HEK293 (cell line): ENCODE results near the gene TRIM40.

ENCODE experiments used
- BCL6B ChIP-seq: fragments of 450-650 bp; formaldehyde crosslinking; IDR thresholded peaks from 2 replicates; pipeline ENCODE4 v1.5.1; 2017; ENCODE audit warnings: missing biosample characterization, missing genetic modification characterization
- IKZF3 ChIP-seq: fragments of 450-650 bp; IDR thresholded peaks from 2 replicates; pipeline ENCODE4 v1.5.0; 2018; ENCODE audit warnings: missing biosample characterization, mild to moderate bottlenecking, missing genetic modification characterization, moderate library complexity
- KLF9 ChIP-seq: fragments of 450-650 bp; formaldehyde crosslinking; IDR thresholded peaks from 2 replicates; pipeline ENCODE4 v1.5.1; 2016; ENCODE audit warnings: missing biosample characterization, missing genetic modification characterization, low read depth
- OSR2 ChIP-seq: fragments of 450-650 bp; formaldehyde crosslinking; IDR thresholded peaks from 2 replicates; pipeline ENCODE4 v1.5.1; 2016; ENCODE audit warnings: missing biosample characterization, missing genetic modification characterization
- OVOL3 ChIP-seq: fragments of 450-650 bp; formaldehyde crosslinking; IDR thresholded peaks from 2 replicates; pipeline ENCODE4 v1.5.1; 2016; ENCODE audit warnings: missing biosample characterization, missing genetic modification characterization
- PRDM10 ChIP-seq: fragments of 450-650 bp; formaldehyde crosslinking; IDR thresholded peaks from 2 replicates; pipeline ENCODE4 v1.5.1; 2016; ENCODE audit warnings: missing biosample characterization, missing genetic modification characterization
- ZBTB21 ChIP-seq: fragments of 450-650 bp; formaldehyde crosslinking; IDR thresholded peaks from 2 replicates; pipeline ENCODE4 v1.5.1; 2017; ENCODE audit warnings: missing biosample characterization, missing genetic modification characterization
- ZBTB44 ChIP-seq: fragments of 450-650 bp; IDR thresholded peaks from 2 replicates; pipeline ENCODE4 v1.5.1; 2018; ENCODE audit warnings: missing biosample characterization, mild to moderate bottlenecking, missing genetic modification characterization
- ZNF132 ChIP-seq: fragments of 450-650 bp; formaldehyde crosslinking; IDR thresholded peaks from 2 replicates; pipeline ENCODE4 v1.5.1; 2017; ENCODE audit warnings: missing biosample characterization, missing genetic modification characterization, borderline replicate concordance
- ZNF138 ChIP-seq: fragments of 450-650 bp; formaldehyde crosslinking; IDR thresholded peaks from 2 replicates; pipeline ENCODE4 v1.5.1; 2016; ENCODE audit warnings: missing biosample characterization, missing genetic modification characterization, borderline replicate concordance
- ZNF174 ChIP-seq: fragments of 450-650 bp; formaldehyde crosslinking; IDR thresholded peaks from 2 replicates; pipeline ENCODE4 v1.5.0; 2017; ENCODE audit warnings: missing biosample characterization, mild to moderate bottlenecking, missing genetic modification characterization
- ZNF211 ChIP-seq: fragments of 450-650 bp; formaldehyde crosslinking; IDR thresholded peaks from 2 replicates; pipeline ENCODE4 v1.5.1; 2016; ENCODE audit warnings: low read depth, missing biosample characterization, missing genetic modification characterization
- ZNF23 ChIP-seq: fragments of 450-650 bp; formaldehyde crosslinking; IDR thresholded peaks from 2 replicates; pipeline ENCODE4 v1.5.1; 2016; ENCODE audit warnings: missing biosample characterization, missing genetic modification characterization, borderline replicate concordance
- ZNF24 ChIP-seq: fragments of 450-650 bp; formaldehyde crosslinking; IDR thresholded peaks from 2 replicates; pipeline ENCODE4 v1.5.1; 2016; ENCODE audit warnings: missing biosample characterization, missing genetic modification characterization
- ZNF391 ChIP-seq: fragments of 450-650 bp; formaldehyde crosslinking; IDR thresholded peaks from 2 replicates; pipeline ENCODE4 v1.5.1; 2016; ENCODE audit warnings: low read depth, missing biosample characterization, missing genetic modification characterization, borderline replicate concordance
- ZNF404 ChIP-seq: fragments of 450-650 bp; formaldehyde crosslinking; IDR thresholded peaks from 2 replicates; pipeline ENCODE4 v1.5.1; 2017; ENCODE audit warnings: missing biosample characterization, missing genetic modification characterization
- ZNF423 ChIP-seq: fragments of 450-650 bp; formaldehyde crosslinking; IDR thresholded peaks from 2 replicates; pipeline ENCODE4 v1.5.1; 2016; ENCODE audit warnings: missing biosample characterization, missing genetic modification characterization
- ZNF560 ChIP-seq: fragments of 450-650 bp; formaldehyde crosslinking; IDR thresholded peaks from 2 replicates; pipeline ENCODE4 v1.5.1; 2017; ENCODE audit warnings: missing biosample characterization, missing genetic modification characterization, borderline replicate concordance
- ZNF580 ChIP-seq: fragments of 450-650 bp; formaldehyde crosslinking; IDR thresholded peaks from 2 replicates; pipeline ENCODE4 v1.5.1; 2016; ENCODE audit warnings: missing biosample characterization, missing genetic modification characterization
- ZNF629 ChIP-seq: fragments of 450-650 bp; formaldehyde crosslinking; IDR thresholded peaks from 2 replicates; pipeline ENCODE4 v1.5.1; 2017; ENCODE audit warnings: missing biosample characterization, missing genetic modification characterization
- ZNF692 ChIP-seq: fragments of 450-650 bp; formaldehyde crosslinking; IDR thresholded peaks from 2 replicates; pipeline ENCODE4 v1.5.1; 2016; ENCODE audit warnings: missing biosample characterization, missing genetic modification characterization
- ZNF707 ChIP-seq: fragments of 450-650 bp; formaldehyde crosslinking; IDR thresholded peaks from 2 replicates; pipeline ENCODE4 v1.5.1; 2016; ENCODE audit warnings: missing biosample characterization, missing genetic modification characterization
- ZNF843 ChIP-seq: fragments of 450-650 bp; formaldehyde crosslinking; IDR thresholded peaks from 2 replicates; pipeline ENCODE4 v1.5.1; 2016; ENCODE audit warnings: missing biosample characterization, missing genetic modification characterization
- TF ChIP-seq, protein P1 (sequence below): fragments of 450-650 bp; formaldehyde crosslinking; IDR thresholded peaks from 2 replicates; pipeline ENCODE4 v1.5.1; 2016; ENCODE audit warnings: missing biosample characterization, missing genetic modification characterization
- TF ChIP-seq, protein P2 (sequence below): fragments of 450-650 bp; formaldehyde crosslinking; IDR thresholded peaks from 2 replicates; pipeline ENCODE4 v1.5.1; 2017; ENCODE audit warnings: missing biosample characterization, missing genetic modification characterization
- TF ChIP-seq, protein P3 (sequence below): fragments of 450-650 bp; IDR thresholded peaks from 2 replicates; pipeline ENCODE4 v1.5.1; 2018; ENCODE audit warnings: missing biosample characterization, missing genetic modification characterization

TRIM40 gene

DNA sequence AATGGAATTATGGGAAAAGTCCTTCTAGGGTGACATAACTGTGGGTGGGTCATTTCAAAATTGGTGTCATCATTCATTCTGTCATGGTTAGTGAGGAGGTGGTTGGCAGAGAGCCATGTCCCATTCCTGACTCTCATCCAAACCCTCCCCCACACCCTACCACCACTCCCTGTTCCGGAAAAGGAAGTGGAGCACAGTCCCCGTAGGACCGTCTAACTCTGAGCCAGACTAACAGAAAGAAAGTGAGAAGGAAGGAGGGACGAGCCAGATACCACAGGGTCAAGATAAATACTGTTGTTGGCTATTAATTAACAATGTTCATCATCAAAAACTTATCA lies 20.3 kb downstream of the TRIM40 start (continued):
- TF ChIP-seq ZNF391 (tag by site-specific recombination), result no peak
- TF ChIP-seq ZBTB21 (tag by site-specific recombination), result peak; percentile 77
- no peak for TF ChIP-seq ZNF132 (tag by site-specific recombination)
- TF ChIP-seq ZNF174 (tag by site-specific recombination), result no peak
- TF ChIP-seq ZBTB44 (tag by site-specific recombination), result peak; percentile 65; the same call in 1 of the 2 replicates
- no peak for TF ChIP-seq ZNF404 (tag by site-specific recombination)
- no peak for TF ChIP-seq ZNF211
- TF ChIP-seq OSR2 (tag by site-specific recombination), result peak; percentile 21; the same call in 1 of the 2 replicates
- TF ChIP-seq, protein P1, sequence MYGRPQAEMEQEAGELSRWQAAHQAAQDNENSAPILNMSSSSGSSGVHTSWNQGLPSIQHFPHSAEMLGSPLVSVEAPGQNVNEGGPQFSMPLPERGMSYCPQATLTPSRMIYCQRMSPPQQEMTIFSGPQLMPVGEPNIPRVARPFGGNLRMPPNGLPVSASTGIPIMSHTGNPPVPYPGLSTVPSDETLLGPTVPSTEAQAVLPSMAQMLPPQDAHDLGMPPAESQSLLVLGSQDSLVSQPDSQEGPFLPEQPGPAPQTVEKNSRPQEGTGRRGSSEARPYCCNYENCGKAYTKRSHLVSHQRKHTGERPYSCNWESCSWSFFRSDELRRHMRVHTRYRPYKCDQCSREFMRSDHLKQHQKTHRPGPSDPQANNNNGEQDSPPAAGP (tag by site-specific recombination), result peak; percentile 93
- TF ChIP-seq ZNF843 (tag by site-specific recombination), result peak; percentile 34; the same call in 1 of the 2 replicates
- TF ChIP-seq ZNF560 (tag by site-specific recombination), result no peak
- peak; percentile 89 for TF ChIP-seq ZNF24 (tag by site-specific recombination)
- TF ChIP-seq, protein P2, sequence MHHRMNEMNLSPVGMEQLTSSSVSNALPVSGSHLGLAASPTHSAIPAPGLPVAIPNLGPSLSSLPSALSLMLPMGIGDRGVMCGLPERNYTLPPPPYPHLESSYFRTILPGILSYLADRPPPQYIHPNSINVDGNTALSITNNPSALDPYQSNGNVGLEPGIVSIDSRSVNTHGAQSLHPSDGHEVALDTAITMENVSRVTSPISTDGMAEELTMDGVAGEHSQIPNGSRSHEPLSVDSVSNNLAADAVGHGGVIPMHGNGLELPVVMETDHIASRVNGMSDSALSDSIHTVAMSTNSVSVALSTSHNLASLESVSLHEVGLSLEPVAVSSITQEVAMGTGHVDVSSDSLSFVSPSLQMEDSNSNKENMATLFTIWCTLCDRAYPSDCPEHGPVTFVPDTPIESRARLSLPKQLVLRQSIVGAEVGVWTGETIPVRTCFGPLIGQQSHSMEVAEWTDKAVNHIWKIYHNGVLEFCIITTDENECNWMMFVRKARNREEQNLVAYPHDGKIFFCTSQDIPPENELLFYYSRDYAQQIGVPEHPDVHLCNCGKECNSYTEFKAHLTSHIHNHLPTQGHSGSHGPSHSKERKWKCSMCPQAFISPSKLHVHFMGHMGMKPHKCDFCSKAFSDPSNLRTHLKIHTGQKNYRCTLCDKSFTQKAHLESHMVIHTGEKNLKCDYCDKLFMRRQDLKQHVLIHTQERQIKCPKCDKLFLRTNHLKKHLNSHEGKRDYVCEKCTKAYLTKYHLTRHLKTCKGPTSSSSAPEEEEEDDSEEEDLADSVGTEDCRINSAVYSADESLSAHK (tag by site-specific recombination), result peak; percentile 43; the same call in 1 of the 2 replicates
- no peak for TF ChIP-seq ZNF138 (tag by site-specific recombination)
- TF ChIP-seq PRDM10 (tag by site-specific recombination), result peak; percentile 72
- TF ChIP-seq ZNF580 (tag by site-specific recombination), result 0 out of 2 replicates have a peak, but pooled peaks have one; percentile 42
- no peak for TF ChIP-seq ZNF707 (tag by site-specific recombination)
- TF ChIP-seq, protein P3, sequence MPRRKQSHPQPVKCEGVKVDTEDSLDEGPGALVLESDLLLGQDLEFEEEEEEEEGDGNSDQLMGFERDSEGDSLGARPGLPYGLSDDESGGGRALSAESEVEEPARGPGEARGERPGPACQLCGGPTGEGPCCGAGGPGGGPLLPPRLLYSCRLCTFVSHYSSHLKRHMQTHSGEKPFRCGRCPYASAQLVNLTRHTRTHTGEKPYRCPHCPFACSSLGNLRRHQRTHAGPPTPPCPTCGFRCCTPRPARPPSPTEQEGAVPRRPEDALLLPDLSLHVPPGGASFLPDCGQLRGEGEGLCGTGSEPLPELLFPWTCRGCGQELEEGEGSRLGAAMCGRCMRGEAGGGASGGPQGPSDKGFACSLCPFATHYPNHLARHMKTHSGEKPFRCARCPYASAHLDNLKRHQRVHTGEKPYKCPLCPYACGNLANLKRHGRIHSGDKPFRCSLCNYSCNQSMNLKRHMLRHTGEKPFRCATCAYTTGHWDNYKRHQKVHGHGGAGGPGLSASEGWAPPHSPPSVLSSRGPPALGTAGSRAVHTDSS (tag by site-specific recombination), result peak; percentile 9; the same call in 1 of the 2 replicates
- TF ChIP-seq ZNF629, result peak; percentile 90
- TF ChIP-seq ZNF692, result peak; percentile 73
- TF ChIP-seq KLF9, result 0 out of 2 replicates have a peak, but pooled peaks have one; percentile 54
- TF ChIP-seq ZNF423 (tag by site-specific recombination), result no peak
- no peak for TF ChIP-seq ZNF23
- no peak for TF ChIP-seq BCL6B
- peak; percentile 68 for TF ChIP-seq IKZF3 (tag by site-specific recombination)
- no peak for TF ChIP-seq OVOL3
